Erythroblast (primary cell): Measurements from ENCODE around the gene BRD9.

Experiments used
- GATA1 ChIP-seq: IDR thresholded peaks from 2 replicates; pipeline ENCODE4 v1.6.1; 2011; ENCODE audit warnings: low read depth, mild to moderate bottlenecking, control low read depth, low read length, moderate library complexity
- POLR2A ChIP-seq: IDR thresholded peaks from 2 replicates; pipeline ENCODE4 v1.6.1; 2011; ENCODE audit warnings: mild to moderate bottlenecking, low read length

- TF ChIP-seq POLR2A: no peak
- TF ChIP-seq GATA1: no peak
Observed at GRCh38 chr5:887947-888637, 4.5 kb downstream of the BRD9 start.
